Aorta (tissue), 5 donors: ENCODE data around the gene HSBP1L1. TPM values are rescaled to one million over a fixed set of nuclear protein-coding genes. Genes with fewer than 3 reads are reported as not detected.
A peak's percentile ranks its signal among the peaks of the same experiment; 100 is the strongest.
"Not testable (repeated sequence)": the region's sequence is repeated elsewhere in the genome, so short reads cannot be mapped to it uniquely, and the experiment has no call there.

Experiments
- ATAC-seq: fragments of 200-7000 bp; cut with Tn5 transposase; one replicate; pipeline ENCODE4 v1.9.1; 2022; ENCODE audit warnings: moderate library complexity; ENCODE audit not compliant: low FRiP score
- DNase-seq, 2 donors: peaks; one replicate each; pipeline ENCODE4 v3.0.0-alpha.2; 2020
- H3K27ac ChIP-seq, 2 donors: one replicate each; pipeline ENCODE4 v1.5.1; 2013; ENCODE audit warnings: low read length in 2 of 2, mild to moderate bottlenecking in 2 of 2, moderate library complexity in 2 of 2, control low read depth in 1 of 2, inconsistent platforms in 1 of 2, low read depth in 1 of 2
- H3K27me3 ChIP-seq, 2 donors: one replicate each; pipeline ENCODE4 v1.6.1; 2013; ENCODE audit warnings: control low read depth in 1 of 2, low read length in 1 of 2, mild to moderate bottlenecking in 1 of 2, moderate library complexity in 1 of 2; ENCODE audit not compliant: insufficient read depth in 2 of 2, control insufficient read depth in 1 of 2
- H3K36me3 ChIP-seq, 2 donors: one replicate each; pipeline ENCODE4 v1.6.1; 2013; ENCODE audit warnings: control low read depth in 1 of 2, low read length in 1 of 2, mild to moderate bottlenecking in 1 of 2; ENCODE audit not compliant: insufficient read depth in 2 of 2, control insufficient read depth in 1 of 2
- H3K4me1 ChIP-seq, 2 donors: one replicate each; pipeline ENCODE4 v1.6.1; 2013; ENCODE audit warnings: low read length in 2 of 2, control low read depth in 1 of 2, mild to moderate bottlenecking in 1 of 2, moderate library complexity in 1 of 2; ENCODE audit not compliant: insufficient read depth in 2 of 2, control insufficient read depth in 1 of 2
- H3K4me3 ChIP-seq, 2 donors: one replicate each; pipeline ENCODE4 v1.5.1; 2013; ENCODE audit warnings: low read length in 2 of 2, control low read depth in 1 of 2, mild to moderate bottlenecking in 1 of 2
- H3K9me3 ChIP-seq: one replicate; pipeline ENCODE4 v1.6.1; 2013; ENCODE audit warnings: mild to moderate bottlenecking, low read length; ENCODE audit not compliant: control insufficient read depth
- WGBS, 2 donors: extraction: QIAGEN DNeasy Blood & Tissue Kit; methylation state at CpG; one replicate each; pipeline ENCODE4 v1.1.7; 2013; 5-methylcytosine and 5-hydroxymethylcytosine counted together
- intact Hi-C, 2 donors: fragments of 100-400 bp; cut with DNase I; formaldehyde crosslinking; loops; one replicate each; pipeline versions ENCODE4 v1.14.2 to v1.15.0; 2022
- polyA plus RNA-seq, 2 donors: library from polyadenylated mRNA; stranded (reverse); fragments of 200-250 nt; gene quantifications; one replicate each; pipeline ENCODE4 v1.2.3, GENCODE V29; 2013
- total RNA-seq, 2 donors: library from RNA; stranded (reverse); fragmentation: NEBNext Ultra II Directional; extraction: Animal tissue kit (Norgen Biotek cat#: 25700); gene quantifications; one replicate each; pipeline ENCODE4 v1.2.1, GENCODE V29; 2021
- donor health status: healthy with polysubstance abuse.
- donor health status: Bipolar disorder and iron deficiency.
- donor health status: DM: no; HTN: no; CAD: no.
- donor health status: DM: no; HTN: no; CAD: no.
- donor health status: DM: yes; HTN: yes; CAD: no.

The HSBP1L1 gene
- total and polyA plus RNA-seq, 4 donors, result 5.1 to 13.0 (median 9.6) TPM

DNA sequence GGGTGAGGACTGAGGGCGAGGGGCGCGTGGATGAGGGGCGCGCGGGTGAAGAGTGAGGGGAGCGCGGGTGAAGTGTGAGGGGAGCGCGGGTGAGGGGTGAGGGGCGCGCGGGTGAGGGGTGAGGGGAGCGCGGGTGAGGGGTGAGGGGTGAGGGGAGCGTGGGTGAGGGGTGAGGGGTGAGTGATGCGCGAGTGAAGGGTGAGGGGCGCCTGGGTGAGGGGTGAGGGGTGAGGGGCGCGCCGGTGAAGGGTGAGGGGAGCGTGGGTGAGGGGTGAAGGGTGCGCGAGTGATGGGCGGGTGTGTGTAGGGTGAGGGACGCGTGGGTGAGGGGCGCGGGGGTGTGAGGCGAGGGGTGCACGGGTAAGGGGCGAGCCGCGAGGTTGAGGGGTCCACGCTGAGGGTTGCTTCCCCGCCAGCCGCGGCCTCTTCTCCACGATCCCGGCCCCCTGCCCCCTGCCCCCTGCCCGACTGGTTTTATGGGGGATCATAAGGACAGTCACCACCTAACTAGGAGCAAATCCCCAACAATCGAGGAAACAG is 11.9 kb upstream of the HSBP1L1 start:
- peak in 1 of 2 donors; percentile 63 for DNase-seq
- ATAC-seq, result peak; percentile 43
- Histone ChIP-seq H3K9me3 (no peaks in the 10 kb centered on the region), H3K4me1 (peaks cover 0 to 3% of the 10 kb centered on the region in 2 donors), H3K27ac (no peak overlapping the region), H3K27me3 (no peaks in the 10 kb centered on the region), H3K36me3 (no peaks in the 10 kb centered on the region), H3K4me3 (no peak overlapping the region)
- intact Hi-C loops, result loop anchor here in 1 of 2 donors (5.0 to 10.0 kb wide), 3 partner anchors 35 to 578 kb away; partner anchors contain the start of genes RBFA and TXNL4A
- 25 to 29% methylated on average over 18 to 43 of the region's 43 CpGs for WGBS, 2 donors

- no peaks in the 10 kb centered on the region for H3K9me3 ChIP-seq
- no peaks in the 10 kb centered on the region for H3K27me3 ChIP-seq
- H3K4me1 ChIP-seq, result peaks cover 0 to 3% of the 10 kb centered on the region in 2 donors
- 82 to 89% methylated on average over 24 of the region's 24 CpGs for WGBS, 2 donors
- H3K36me3 ChIP-seq, result no peaks in the 10 kb centered on the region
- intact Hi-C loops, result loop anchor here in 1 of 2 donors (5.0 to 10.0 kb wide), 3 partner anchors 34 to 578 kb away; partner anchors contain the start of genes RBFA and TXNL4A
- ATAC-seq (no peak), DNase-seq (peak in 1 of 2 donors; percentile 65)
- no peak overlapping the region for H3K4me3 ChIP-seq
- H3K27ac ChIP-seq, result no peak overlapping the region
Observed at GRCh38 chr18:79952996-79953559, 11.4 kb upstream of the HSBP1L1 start.

GRCh38 chr18:79953971-79954651 is 10.3 kb upstream of the HSBP1L1 start:
- H3K27me3 ChIP-seq, result no peaks in the 10 kb centered on the region
- no peaks in the 10 kb centered on the region for H3K9me3 ChIP-seq
- H3K36me3 ChIP-seq, result no peaks in the 10 kb centered on the region
- H3K4me1 ChIP-seq, result peaks cover 0 to 3% of the 10 kb centered on the region in 2 donors
- H3K4me3 ChIP-seq, result no peak overlapping the region
- DNase-seq (no peak), ATAC-seq (no peak)
- intact Hi-C loops, result loop anchor here in 1 of 2 donors (5.0 to 10.0 kb wide), 3 partner anchors 33 to 579 kb away; partner anchors contain the start of genes RBFA and TXNL4A
- H3K27ac ChIP-seq, result no peak overlapping the region
- 80 to 87% methylated on average over 10 of the region's 10 CpGs for whole genome bisulfite sequencing, 2 donors

GRCh38 chr18:79954791-79955190 is 9.7 kb upstream of the HSBP1L1 start:
- H3K4me1 ChIP-seq, result peaks cover 0 to 3% of the 10 kb centered on the region in 2 donors
- ATAC-seq (no peak), DNase-seq (no peak)
- no peak overlapping the region for H3K27ac ChIP-seq
- no peak overlapping the region for H3K4me3 ChIP-seq
- no peaks in the 10 kb centered on the region for H3K27me3 ChIP-seq
- no peaks in the 10 kb centered on the region for H3K9me3 ChIP-seq
- no peaks in the 10 kb centered on the region for H3K36me3 ChIP-seq
- WGBS, 2 donors, result 88 to 89% methylated on average over 5 of the region's 5 CpGs
- intact Hi-C loops, result loop anchor here in 1 of 2 donors (5.0 to 10.0 kb wide), 3 partner anchors 33 to 580 kb away; partner anchors contain the start of genes RBFA and TXNL4A

GRCh38 chr18:79955302-79956075 is 9.0 kb upstream of the HSBP1L1 start:
- WGBS, 2 donors, result 81 to 86% methylated on average over 12 of the region's 12 CpGs

DNA sequence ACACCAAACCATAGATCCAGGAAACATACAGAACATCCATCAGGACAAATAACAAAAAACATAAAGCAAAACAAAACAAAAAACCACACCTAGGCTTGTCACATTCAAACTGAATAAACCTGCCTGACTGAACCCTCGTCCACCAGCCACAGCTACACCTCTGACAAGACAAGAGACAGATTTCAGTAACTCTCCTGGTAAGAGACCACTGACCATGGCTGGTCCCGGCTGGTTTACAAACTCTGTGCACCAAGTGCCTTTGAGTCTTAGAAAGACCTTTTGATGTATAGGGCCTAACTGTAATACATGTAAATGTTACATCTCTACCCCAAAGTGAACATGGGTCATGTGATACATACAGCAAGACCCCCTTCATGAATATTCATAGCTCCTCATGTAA is 8.2 kb upstream of the HSBP1L1 start:
- H3K27ac ChIP-seq, result no peak overlapping the region
- H3K27me3 ChIP-seq, result no peaks in the 10 kb centered on the region
- intact Hi-C loops, result loop anchor here in 1 of 2 donors (10.0 kb wide), 1 partner anchor 581 kb away; no protein-coding TSS in a partner anchor
- ATAC-seq (no peak), DNase-seq (no peak)
- H3K4me3 ChIP-seq, result no peak overlapping the region
- no peaks in the 10 kb centered on the region for H3K4me1 ChIP-seq
- no peaks in the 10 kb centered on the region for H3K36me3 ChIP-seq
- H3K9me3 ChIP-seq, result no peaks in the 10 kb centered on the region
- 86 to 87% methylated on average over 2 of the region's 2 CpGs for WGBS, 2 donors

More at GRCh38 chr18:79955302-79956075, 9.0 kb upstream of the HSBP1L1 start:
- intact Hi-C loops, result loop anchor here in 1 of 2 donors (10.0 kb wide), 1 partner anchor 581 kb away; no protein-coding TSS in a partner anchor
- Histone ChIP-seq H3K27ac (no peak overlapping the region), H3K9me3 (no peaks in the 10 kb centered on the region), H3K36me3 (no peaks in the 10 kb centered on the region), H3K27me3 (no peaks in the 10 kb centered on the region), H3K4me1 (no peaks in the 10 kb centered on the region), H3K4me3 (no peak overlapping the region)
- ATAC-seq, result no peak
- DNase-seq, result no peak

DNA sequence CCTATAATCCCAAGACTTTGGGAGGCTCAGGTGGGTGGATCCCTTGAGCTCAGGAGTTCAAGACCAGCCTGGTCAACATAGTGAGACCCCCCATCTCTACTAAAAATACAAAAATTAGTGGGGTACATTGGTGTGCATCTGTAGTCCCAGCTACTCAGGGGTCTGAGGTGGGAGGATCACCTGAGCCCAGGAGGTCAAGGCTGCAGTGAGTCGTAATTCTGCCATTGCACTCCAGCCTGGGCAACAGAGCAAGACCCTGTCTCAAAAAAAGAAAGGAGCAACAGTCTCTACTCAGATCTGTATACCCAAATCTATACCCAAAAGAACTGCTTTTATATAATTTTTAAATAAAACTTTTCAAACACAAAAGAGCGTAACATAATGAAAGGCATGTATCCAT is 5.5 kb upstream of the HSBP1L1 start:
- no peaks in the 10 kb centered on the region for H3K9me3 ChIP-seq
- 90 to 98% methylated on average over 2 of the region's 2 CpGs for WGBS, 2 donors
- H3K4me3 ChIP-seq, result no peak overlapping the region
- H3K4me1 ChIP-seq, result no peaks in the 10 kb centered on the region
- H3K27me3 ChIP-seq, result no peaks in the 10 kb centered on the region
- ATAC-seq (no peak), DNase-seq (peak in 1 of 2 donors; percentile 17)
- H3K36me3 ChIP-seq, result no peaks in the 10 kb centered on the region
- intact Hi-C loops, result loop anchor here in 1 of 2 donors (10.0 kb wide), 1 partner anchor 584 kb away; no protein-coding TSS in a partner anchor
- H3K27ac ChIP-seq, result no peak overlapping the region

- H3K4me1 ChIP-seq, H3K27me3 ChIP-seq, H3K36me3 ChIP-seq, H3K27ac ChIP-seq, ATAC-seq, intact Hi-C loops, DNase-seq, H3K4me3 ChIP-seq, H3K9me3 ChIP-seq: not testable (repeated sequence)
- WGBS, 2 donors, result 49 to 50% methylated on average over 12 of the region's 12 CpGs
Observed at GRCh38 chr18:79960161-79960801, 4.2 kb upstream of the HSBP1L1 start.
